ENCODE data around the gene CACNA2D2. TPM values are rescaled to one million over a fixed set of nuclear protein-coding genes. Genes with fewer than 3 reads are reported as not detected.

The CACNA2D2 gene
- total and polyA plus RNA-seq, 4 donors, result 0.10 to 0.19 (median 0.15) TPM

DNA sequence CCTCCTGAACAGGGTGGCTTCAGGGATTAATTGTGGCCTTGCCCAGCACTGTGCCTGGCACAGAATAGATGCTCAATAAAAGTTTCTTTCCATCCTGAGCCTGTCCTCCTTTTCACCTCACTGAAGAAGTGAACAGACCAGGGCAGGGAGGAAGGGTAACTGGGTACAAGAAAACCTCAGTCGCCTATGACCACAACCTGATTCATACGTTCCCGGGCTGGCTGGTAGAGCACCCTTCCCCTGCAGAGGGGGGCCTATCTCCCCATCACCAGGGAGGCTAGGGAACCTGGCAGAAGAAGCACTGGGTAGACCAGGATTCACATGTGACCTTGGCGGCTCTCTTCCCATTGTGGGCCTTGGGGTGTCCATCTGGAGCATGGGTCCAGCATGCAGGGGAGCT, 27.8 kb upstream of the CACNA2D2 start:
- Histone ChIP-seq H3K4me1 (ENCODE audit: control insufficient read depth in 4 of 4, insufficient read depth in 4 of 4, low read length in 3 of 4) (no peaks in the 10 kb centered on the region), H3K36me3 (ENCODE audit: control insufficient read depth in 4 of 4, insufficient read depth in 3 of 4, low read depth in 1 of 4, low read length in 3 of 4) (no peaks in the 10 kb centered on the region), H3K9ac (ENCODE audit: low read depth in 1 of 2, low read length in 2 of 2) (no peak overlapping the region), H3K27me3 (ENCODE audit: control insufficient read depth in 4 of 4, insufficient read depth in 4 of 4, low read length in 3 of 4) (no peaks in the 10 kb centered on the region), H3K4me3 (ENCODE audit: low read depth in 1 of 3, low read length in 3 of 3) (no peak overlapping the region), H3K27ac (ENCODE audit: low read depth in 1 of 2, low read length in 2 of 2) (no peak overlapping the region), H3K9me3 (ENCODE audit: control insufficient read depth in 4 of 4, low read length in 3 of 4) (no peaks in the 10 kb centered on the region)
- 92% methylated on average over 4 of the region's 4 CpGs for WGBS
- DNase-seq (ENCODE audit: low spot score), result no peak
- no peak for TF ChIP-seq SP1 (IDR thresholded peaks at IDR 0.05)
- TF ChIP-seq JUND (IDR thresholded peaks at IDR 0.05), result no peak
- no peak for TF ChIP-seq ATF3 (IDR thresholded peaks at IDR 0.05)
- TF ChIP-seq EGR1 (IDR thresholded peaks at IDR 0.05; ENCODE audit: low read depth in 2 of 2), result no peak
- no peak for TF ChIP-seq RAD21 (IDR thresholded peaks at IDR 0.05)
- TF ChIP-seq, protein P1, sequence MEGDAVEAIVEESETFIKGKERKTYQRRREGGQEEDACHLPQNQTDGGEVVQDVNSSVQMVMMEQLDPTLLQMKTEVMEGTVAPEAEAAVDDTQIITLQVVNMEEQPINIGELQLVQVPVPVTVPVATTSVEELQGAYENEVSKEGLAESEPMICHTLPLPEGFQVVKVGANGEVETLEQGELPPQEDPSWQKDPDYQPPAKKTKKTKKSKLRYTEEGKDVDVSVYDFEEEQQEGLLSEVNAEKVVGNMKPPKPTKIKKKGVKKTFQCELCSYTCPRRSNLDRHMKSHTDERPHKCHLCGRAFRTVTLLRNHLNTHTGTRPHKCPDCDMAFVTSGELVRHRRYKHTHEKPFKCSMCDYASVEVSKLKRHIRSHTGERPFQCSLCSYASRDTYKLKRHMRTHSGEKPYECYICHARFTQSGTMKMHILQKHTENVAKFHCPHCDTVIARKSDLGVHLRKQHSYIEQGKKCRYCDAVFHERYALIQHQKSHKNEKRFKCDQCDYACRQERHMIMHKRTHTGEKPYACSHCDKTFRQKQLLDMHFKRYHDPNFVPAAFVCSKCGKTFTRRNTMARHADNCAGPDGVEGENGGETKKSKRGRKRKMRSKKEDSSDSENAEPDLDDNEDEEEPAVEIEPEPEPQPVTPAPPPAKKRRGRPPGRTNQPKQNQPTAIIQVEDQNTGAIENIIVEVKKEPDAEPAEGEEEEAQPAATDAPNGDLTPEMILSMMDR (IDR thresholded peaks at IDR 0.05; ENCODE audit: low read depth, low read length, missing input control), result no peak
- no peak for TF ChIP-seq NR2F2 (IDR thresholded peaks at IDR 0.05)
- no peak for TF ChIP-seq FOXA2 (IDR thresholded peaks at IDR 0.05)
- no peak for TF ChIP-seq GABPA (IDR thresholded peaks at IDR 0.05 in 1 of 2, conservative IDR thresholded peaks at IDR 0.05 in 1 of 2)
- no peak for TF ChIP-seq HNF4A (conservative IDR thresholded peaks at IDR 0.05)
- no peak for TF ChIP-seq TAF1 (conservative IDR thresholded peaks at IDR 0.05)
- TF ChIP-seq, protein P2, sequence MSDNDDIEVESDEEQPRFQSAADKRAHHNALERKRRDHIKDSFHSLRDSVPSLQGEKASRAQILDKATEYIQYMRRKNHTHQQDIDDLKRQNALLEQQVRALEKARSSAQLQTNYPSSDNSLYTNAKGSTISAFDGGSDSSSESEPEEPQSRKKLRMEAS (IDR thresholded peaks at IDR 0.05), result no peak

GRCh38 chr3:50530001-50530970, 26.9 kb upstream of the CACNA2D2 start:
- Histone ChIP-seq H3K4me1 (ENCODE audit: control insufficient read depth in 4 of 4, insufficient read depth in 4 of 4, low read length in 3 of 4) (no peaks in the 10 kb centered on the region), H3K9ac (ENCODE audit: low read depth in 1 of 2, low read length in 2 of 2) (no peak overlapping the region), H3K27ac (ENCODE audit: low read depth in 1 of 2, low read length in 2 of 2) (no peak overlapping the region), H3K9me3 (ENCODE audit: control insufficient read depth in 4 of 4, low read length in 3 of 4) (no peaks in the 10 kb centered on the region), H3K4me3 (ENCODE audit: low read depth in 1 of 3, low read length in 3 of 3) (no peak overlapping the region), H3K27me3 (ENCODE audit: control insufficient read depth in 4 of 4, insufficient read depth in 4 of 4, low read length in 3 of 4) (no peaks in the 10 kb centered on the region), H3K36me3 (ENCODE audit: control insufficient read depth in 4 of 4, insufficient read depth in 3 of 4, low read depth in 1 of 4, low read length in 3 of 4) (no peaks in the 10 kb centered on the region)
- 23% methylated on average over 48 of the region's 48 CpGs for WGBS
- no peak for TF ChIP-seq HNF4G (IDR thresholded peaks at IDR 0.05)
- no peak for TF ChIP-seq GABPA (IDR thresholded peaks at IDR 0.05 in 1 of 2, conservative IDR thresholded peaks at IDR 0.05 in 1 of 2)
- TF ChIP-seq NR2F2 (IDR thresholded peaks at IDR 0.05), result no peak
- TF ChIP-seq RXRA (IDR thresholded peaks at IDR 0.05), result no peak
- no peak for TF ChIP-seq FOXA1 (IDR thresholded peaks at IDR 0.05)
- TF ChIP-seq EGR1 (IDR thresholded peaks at IDR 0.05; ENCODE audit: low read depth in 2 of 2), result no peak
- TF ChIP-seq, protein P1 (IDR thresholded peaks at IDR 0.05; ENCODE audit: low read depth, low read length, missing input control), result no peak
- TF ChIP-seq REST (IDR thresholded peaks at IDR 0.05), result no peak
- no peak for TF ChIP-seq JUND (IDR thresholded peaks at IDR 0.05)
- no peak for TF ChIP-seq ZBTB33 (IDR thresholded peaks at IDR 0.05)
- TF ChIP-seq SP1 (IDR thresholded peaks at IDR 0.05), result no peak
- no peak for TF ChIP-seq HNF4A (conservative IDR thresholded peaks at IDR 0.05)
- TF ChIP-seq ATF3 (IDR thresholded peaks at IDR 0.05), result no peak
- TF ChIP-seq, protein P2 (IDR thresholded peaks at IDR 0.05), result no peak
- no peak for TF ChIP-seq FOXA2 (IDR thresholded peaks at IDR 0.05)
- TF ChIP-seq TAF1 (conservative IDR thresholded peaks at IDR 0.05), result no peak
- no peak for TF ChIP-seq YY1 (IDR thresholded peaks at IDR 0.05)
- no peak for TF ChIP-seq RAD21 (IDR thresholded peaks at IDR 0.05)
- no peak for DNase-seq (ENCODE audit: low spot score)

All from liver (tissue), 9 donors.